A673 (cell line): ENCODE data around the gene FBXL17. TPM values are rescaled to one million over a fixed set of nuclear protein-coding genes. Genes with fewer than 3 reads are reported as not detected.

Source experiments
- BruUV-seq: library from RNA; stranded (reverse); fragments of 400-500 nt; replicated peaks from 2 replicates; lab custom pipeline; 2021; lab: Mats Ljungman, UMichigan
- CTCF ChIA-PET: fragments of 300-600 bp; sonication (Branson Sonifier 250); formaldehyde crosslinking; loops from one replicate; lab custom pipeline; 2022; ENCODE audit warnings: antibody characterized with exemption; lab: Charles Lee
- POLR2A ChIA-PET: fragments of 300-600 bp; sonication (Branson Sonifier 250); formaldehyde crosslinking; loops from one replicate; lab custom pipeline; 2022; ENCODE audit warnings: antibody characterized with exemption; ENCODE audit not compliant: low non-redundant PET; lab: Charles Lee
- DNase-seq: peaks from one replicate; pipeline ENCODE4 v3.0.0-alpha.2; 2015; ENCODE audit warnings: low spot score
- H3K27ac ChIP-seq: fragments of 200-600 bp; sonication (generic); 2 replicates; pipeline ENCODE4 v1.5.1; 2016; ENCODE audit warnings: mixed run types, low read depth, mild to moderate bottlenecking, mixed read lengths, antibody characterized with exemption, low read length; ENCODE audit not compliant: poor library complexity, severe bottlenecking
- H3K27me3 ChIP-seq: fragments of 200-600 bp; sonication (generic); replicated peaks from 2 replicates; pipeline ENCODE4 v1.6.1; 2017; ENCODE audit warnings: mixed run types, low read depth, mild to moderate bottlenecking, mixed read lengths, antibody characterized with exemption, low read length; ENCODE audit not compliant: insufficient read depth, poor library complexity
- H3K36me3 ChIP-seq: fragments of 200-600 bp; sonication (generic); 2 replicates; pipeline ENCODE4 v1.6.1; 2016; ENCODE audit warnings: mixed run types, mild to moderate bottlenecking, mixed read lengths, antibody characterized with exemption, low read length; ENCODE audit not compliant: insufficient read depth, poor library complexity, severe bottlenecking
- H3K4me1 ChIP-seq: fragments of 200-600 bp; sonication (generic); 2 replicates; pipeline ENCODE4 v1.6.1; 2017; ENCODE audit warnings: mixed run types, mild to moderate bottlenecking, mixed read lengths, antibody characterized with exemption, low read length; ENCODE audit not compliant: insufficient read depth, poor library complexity, severe bottlenecking
- H3K4me3 ChIP-seq: fragments of 200-600 bp; sonication (generic); 2 replicates; pipeline ENCODE4 v1.5.1; 2016; ENCODE audit warnings: low read depth, mixed run types, mild to moderate bottlenecking, mixed read lengths, low read length; ENCODE audit not compliant: poor library complexity, severe bottlenecking
- H3K9me3 ChIP-seq: fragments of 200-600 bp; sonication (generic); 2 replicates; pipeline ENCODE4 v1.6.1; 2016; ENCODE audit warnings: mixed run types, low read depth, mild to moderate bottlenecking, mixed read lengths, antibody characterized with exemption, low read length; ENCODE audit not compliant: poor library complexity, severe bottlenecking
- EZH2 ChIP-seq: fragments of 200-600 bp; sonication (generic); IDR thresholded peaks from 2 replicates; pipeline ENCODE4 v1.6.1; 2017; ENCODE audit warnings: borderline replicate concordance, low read depth, mild to moderate bottlenecking, mixed read lengths, antibody characterized with exemption, low read length; ENCODE audit not compliant: poor library complexity, severe bottlenecking
- intact Hi-C: fragments of 100-400 bp; cut with micrococcal nuclease; formaldehyde crosslinking; loops from one replicate; pipeline ENCODE4 v1.10.0; 2022; ENCODE audit not compliant: unreplicated experiment
- total RNA-seq: library from RNA; stranded (reverse); gene quantifications from 2 replicates; pipeline ENCODE4 v1.2.3, GENCODE V29; 2021
- TF ChIP-seq, protein P1 (sequence below): fragments of 300-800, 200-600 bp; sonication (generic); conservative IDR thresholded peaks from 2 replicates; pipeline ENCODE4 v1.5.1; 2017; ENCODE audit warnings: low read depth, mild to moderate bottlenecking, antibody characterized with exemption, low read length, moderate library complexity, mixed read lengths

Gene FBXL17
- total RNA-seq, 1 experiment from 2014 or later: 5.7 TPM

DNA sequence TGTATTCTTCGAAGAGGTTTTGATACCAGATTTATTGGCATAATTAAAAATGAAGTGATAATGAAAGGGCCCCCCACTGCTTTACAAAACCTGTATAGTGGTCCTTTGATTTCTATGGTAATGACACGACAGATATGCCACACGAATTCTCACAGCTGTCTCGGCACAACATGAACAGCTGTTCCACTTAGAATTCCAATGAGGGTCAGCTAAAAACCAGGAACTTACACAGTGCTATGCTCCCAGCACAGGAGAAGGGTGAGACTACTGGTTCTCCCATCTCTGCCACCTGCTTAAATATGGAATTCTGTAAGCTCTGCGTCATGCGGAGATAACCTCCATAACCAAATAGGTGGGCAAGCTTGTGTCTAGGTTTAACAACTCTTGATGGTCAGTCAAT is 528.2 kb downstream of the FBXL17 start:
- Histone ChIP-seq H3K27me3 (no peaks in the 10 kb centered on the region), H3K4me3 (no peak overlapping the region), H3K9me3 (no peaks in the 10 kb centered on the region), H3K27ac (no peak overlapping the region), H3K36me3 (no peaks in the 10 kb centered on the region), H3K4me1 (no peaks in the 10 kb centered on the region)
- intact Hi-C loops: no loop called here
- ChIA-PET CTCF (no interaction called here), POLR2A (no interaction called here)
- BruUV-seq: no TSS peak
- DNase-seq: no peak
- no peak for TF ChIP-seq EZH2
- TF ChIP-seq, protein P1, sequence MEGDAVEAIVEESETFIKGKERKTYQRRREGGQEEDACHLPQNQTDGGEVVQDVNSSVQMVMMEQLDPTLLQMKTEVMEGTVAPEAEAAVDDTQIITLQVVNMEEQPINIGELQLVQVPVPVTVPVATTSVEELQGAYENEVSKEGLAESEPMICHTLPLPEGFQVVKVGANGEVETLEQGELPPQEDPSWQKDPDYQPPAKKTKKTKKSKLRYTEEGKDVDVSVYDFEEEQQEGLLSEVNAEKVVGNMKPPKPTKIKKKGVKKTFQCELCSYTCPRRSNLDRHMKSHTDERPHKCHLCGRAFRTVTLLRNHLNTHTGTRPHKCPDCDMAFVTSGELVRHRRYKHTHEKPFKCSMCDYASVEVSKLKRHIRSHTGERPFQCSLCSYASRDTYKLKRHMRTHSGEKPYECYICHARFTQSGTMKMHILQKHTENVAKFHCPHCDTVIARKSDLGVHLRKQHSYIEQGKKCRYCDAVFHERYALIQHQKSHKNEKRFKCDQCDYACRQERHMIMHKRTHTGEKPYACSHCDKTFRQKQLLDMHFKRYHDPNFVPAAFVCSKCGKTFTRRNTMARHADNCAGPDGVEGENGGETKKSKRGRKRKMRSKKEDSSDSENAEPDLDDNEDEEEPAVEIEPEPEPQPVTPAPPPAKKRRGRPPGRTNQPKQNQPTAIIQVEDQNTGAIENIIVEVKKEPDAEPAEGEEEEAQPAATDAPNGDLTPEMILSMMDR: no peak

- TF ChIP-seq EZH2: no peak
- TF ChIP-seq, protein P1: no peak
- Histone ChIP-seq H3K36me3 (no peaks in the 10 kb centered on the region), H3K4me1 (no peaks in the 10 kb centered on the region), H3K27me3 (no peaks in the 10 kb centered on the region), H3K4me3 (no peak overlapping the region), H3K9me3 (no peaks in the 10 kb centered on the region), H3K27ac (no peak overlapping the region)
- CTCF ChIA-PET: no interaction called here
- DNase-seq: no peak
- BruUV-seq: no TSS peak
- intact Hi-C loops: no loop called here
- POLR2A ChIA-PET: no interaction called here
Measured at GRCh38 chr5:107853031-107853430, 528.9 kb downstream of the FBXL17 start.

DNA sequence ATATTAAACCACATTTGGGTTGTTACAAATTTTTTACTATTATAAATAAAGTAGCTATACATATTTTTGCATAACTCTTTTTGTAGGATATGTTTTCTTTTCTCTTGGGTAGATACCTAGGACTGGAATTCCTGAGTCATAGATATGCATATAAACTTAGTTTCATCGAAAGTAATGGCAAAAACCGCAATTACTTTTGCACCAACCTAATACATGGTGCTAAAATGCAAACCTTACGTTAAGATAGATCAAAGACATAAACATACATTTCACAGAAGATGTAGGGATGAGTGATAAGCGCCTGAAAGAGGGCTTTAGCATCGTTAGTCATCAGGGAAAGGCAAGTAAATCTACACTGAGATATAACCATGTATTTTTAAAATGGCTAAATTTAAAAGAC is 532.8 kb downstream of the FBXL17 start:
- Histone ChIP-seq H3K4me1 (no peaks in the 10 kb centered on the region), H3K36me3 (no peaks in the 10 kb centered on the region), H3K27me3 (peaks cover 26% of the 10 kb centered on the region), H3K9me3 (no peaks in the 10 kb centered on the region), H3K27ac (no peak overlapping the region), H3K4me3 (no peak overlapping the region)
- ChIA-PET POLR2A (no interaction called here), CTCF (no interaction called here)
- BruUV-seq: no TSS peak
- no peak for TF ChIP-seq EZH2
- TF ChIP-seq, protein P1: no peak
- DNase-seq: no peak
- intact Hi-C loops: no loop called here
